NCI-H1092 treated with DMSO at 0.1 percent for 48 hours (cell line): ENCODE data around the gene FUT3.
A peak's percentile ranks its signal among the peaks of the same experiment; 100 is the strongest.
"Not testable (repeated sequence)": the region's sequence is repeated elsewhere in the genome, so short reads cannot be mapped to it uniquely, and the experiment has no call there.

Source experiments
- DNase-seq: peaks from one replicate; lab custom pipeline; 2025; lab: John Stamatoyannopoulos, UW

The FUT3 gene

GRCh38 chr19:5851302-5851701 is at the start of gene FUT3:
Gene FUT3, minus strand, starts transcription at chr19:5851449.
- DNase-seq, result no peak

GRCh38 chr19:5900976-5901375 is 49.7 kb upstream of the FUT3 start:
- DNase-seq, result no peak

- DNase-seq, result no peak
Measured at GRCh38 chr19:5899728-5900526, 48.7 kb upstream of the FUT3 start.

- DNase-seq, result no peak
Measured at GRCh38 chr19:5897189-5897969, 46.1 kb upstream of the FUT3 start.

- no peak for DNase-seq
Measured at GRCh38 chr19:5896365-5897076, 45.3 kb upstream of the FUT3 start.

GRCh38 chr19:5895890-5896289 is 44.6 kb upstream of the FUT3 start:
- no peak for DNase-seq

GRCh38 chr19:5895409-5895808 is 44.2 kb upstream of the FUT3 start:
- DNase-seq, result no peak

GRCh38 chr19:5894704-5895349 is 43.6 kb upstream of the FUT3 start:
- DNase-seq, result no peak

- DNase-seq, result no peak
Measured at GRCh38 chr19:5893907-5894703, 42.9 kb upstream of the FUT3 start.

- DNase-seq, result no peak
Measured at GRCh38 chr19:5893296-5893903, 42.2 kb upstream of the FUT3 start.

- DNase-seq, result no peak
Measured at GRCh38 chr19:5892772-5893275, 41.6 kb upstream of the FUT3 start.

GRCh38 chr19:5891938-5892771 is 40.9 kb upstream of the FUT3 start:
- DNase-seq, result peak; percentile 14

GRCh38 chr19:5891572-5891937 is 40.3 kb upstream of the FUT3 start:
- no peak for DNase-seq

- no peak for DNase-seq
Measured at GRCh38 chr19:5890099-5890498, 38.9 kb upstream of the FUT3 start.

GRCh38 chr19:5889288-5889971 is 38.2 kb upstream of the FUT3 start:
- DNase-seq, result no peak

- not testable (repeated sequence) for DNase-seq
Measured at GRCh38 chr19:5884065-5884811, 33.0 kb upstream of the FUT3 start.

GRCh38 chr19:5883157-5883873 is 32.1 kb upstream of the FUT3 start:
- peak; percentile 32 for DNase-seq
